Ureter (tissue), 1 donor: Measurements from ENCODE around the gene MUC6. TPM values are rescaled to one million over a fixed set of nuclear protein-coding genes. Genes with fewer than 3 reads are reported as not detected.
A peak's percentile ranks its signal among the peaks of the same experiment; 100 is the strongest.
"Not testable (repeated sequence)": the region's sequence is repeated elsewhere in the genome, so short reads cannot be mapped to it uniquely, and the experiment has no call there.

Source experiments
- DNase-seq: peaks from one replicate; pipeline ENCODE4 v3.0.0-alpha.2; 2020; ENCODE audit warnings: low spot score
- total RNA-seq: library from RNA; stranded (reverse); gene quantifications from one replicate; pipeline ENCODE4 v1.2.4, GENCODE V29; 2023
- donor health status: DM: yes; HTN: yes; CAD: no.

MUC6 gene
- total RNA-seq, 1 donor from 2014 or later = not detected

- DNase-seq = no peak
Measured at GRCh38 chr11:1023811-1024596, 12.5 kb downstream of the MUC6 start.

DNA sequence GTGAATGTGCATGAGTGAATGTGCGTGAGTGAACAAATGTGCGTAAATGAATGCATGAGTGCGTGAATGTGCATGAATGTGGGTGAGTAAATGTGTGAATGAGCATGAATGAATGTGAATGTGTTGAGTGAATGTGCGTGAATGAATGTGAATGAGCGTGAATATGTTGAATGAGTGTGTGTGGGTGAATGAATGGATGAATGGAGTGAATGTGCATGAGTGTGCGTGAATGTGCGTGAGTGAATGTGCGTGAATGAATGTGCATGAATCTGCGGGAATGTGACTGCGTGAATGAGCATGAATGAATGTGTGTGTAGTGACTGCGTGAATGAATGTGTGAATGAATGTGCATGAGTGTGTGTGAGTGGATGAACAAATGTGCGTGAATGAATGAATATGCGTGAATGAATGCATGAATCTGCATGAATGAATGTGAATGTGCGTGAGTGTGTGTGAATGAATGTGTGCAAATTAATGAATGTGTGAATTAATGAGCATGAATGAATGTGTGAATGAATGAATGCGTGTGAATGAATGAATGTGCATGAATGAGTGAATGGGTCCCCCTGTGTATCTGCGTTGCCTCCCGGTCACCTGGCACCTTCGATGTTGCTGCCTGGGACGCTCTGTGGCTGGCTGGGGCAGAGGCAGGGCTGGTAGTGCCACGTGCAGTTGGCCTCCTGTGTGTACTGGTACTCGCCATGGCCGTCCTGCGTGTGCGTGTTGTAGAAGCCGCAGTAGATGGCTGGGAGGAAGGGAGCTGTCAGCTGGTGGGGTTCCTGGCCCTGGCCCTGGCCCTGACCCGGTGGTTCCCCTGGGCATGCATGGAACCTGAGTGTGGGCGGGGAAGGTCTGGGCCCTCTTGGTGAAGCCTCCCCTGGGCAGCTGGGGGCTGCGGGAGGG lies 13.4 kb downstream of the MUC6 start:
- no peak for DNase-seq

DNA sequence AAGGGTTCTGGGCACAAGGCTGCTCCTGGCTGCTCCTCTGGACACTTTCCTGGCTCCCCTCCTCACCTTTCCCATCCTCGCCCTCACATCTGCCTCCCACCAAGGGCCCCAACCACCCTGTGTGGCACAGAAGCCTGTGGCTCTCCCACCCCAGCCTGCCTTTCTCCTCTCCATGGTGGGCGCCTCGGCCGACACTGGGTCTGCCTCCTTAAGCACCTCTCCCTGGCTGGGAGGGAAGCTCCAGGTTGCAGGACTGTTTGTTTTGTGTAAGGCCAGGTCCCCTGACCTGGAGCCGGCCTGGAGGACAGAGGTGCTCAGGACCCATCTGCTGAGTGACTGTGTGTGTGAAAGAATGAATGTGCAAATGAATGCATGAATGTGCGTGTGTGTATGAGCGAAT lies 14.1 kb downstream of the MUC6 start:
- no peak for DNase-seq

DNA sequence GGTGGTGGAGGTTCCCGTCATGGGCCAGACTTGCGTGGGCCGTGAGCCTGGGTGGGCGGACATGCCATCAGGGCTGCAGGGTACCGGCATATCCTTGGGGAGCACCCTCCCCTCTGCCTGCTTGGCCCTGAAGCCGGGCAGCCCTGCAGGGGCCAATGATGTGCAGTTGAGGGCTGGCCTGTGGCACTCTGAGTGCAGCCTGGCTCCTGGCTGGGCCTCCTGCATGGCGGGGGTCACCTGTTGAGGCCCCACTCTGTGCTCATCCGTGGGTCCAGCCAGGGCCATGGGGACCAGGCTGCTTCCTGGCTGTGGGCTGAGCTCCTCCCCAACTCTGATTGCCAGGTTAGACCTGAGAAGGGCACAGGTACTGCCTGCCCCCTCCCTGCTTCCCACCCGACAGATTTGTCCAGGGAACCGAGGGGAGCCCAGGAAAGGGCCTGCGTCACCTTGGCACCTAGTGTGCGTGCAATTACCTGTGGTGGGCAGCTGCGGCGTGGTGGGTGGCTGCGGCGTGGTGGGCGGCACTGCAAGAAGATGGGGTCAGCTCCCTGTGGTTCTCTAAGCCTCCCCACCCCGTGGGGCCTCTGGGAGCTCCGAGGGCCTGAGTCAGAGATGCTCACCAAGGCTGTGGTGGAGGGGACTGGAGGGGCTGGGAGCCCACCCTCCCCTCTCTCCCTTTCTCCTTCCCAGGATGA lies 16.2 kb downstream of the MUC6 start:
- DNase-seq = no peak

DNA sequence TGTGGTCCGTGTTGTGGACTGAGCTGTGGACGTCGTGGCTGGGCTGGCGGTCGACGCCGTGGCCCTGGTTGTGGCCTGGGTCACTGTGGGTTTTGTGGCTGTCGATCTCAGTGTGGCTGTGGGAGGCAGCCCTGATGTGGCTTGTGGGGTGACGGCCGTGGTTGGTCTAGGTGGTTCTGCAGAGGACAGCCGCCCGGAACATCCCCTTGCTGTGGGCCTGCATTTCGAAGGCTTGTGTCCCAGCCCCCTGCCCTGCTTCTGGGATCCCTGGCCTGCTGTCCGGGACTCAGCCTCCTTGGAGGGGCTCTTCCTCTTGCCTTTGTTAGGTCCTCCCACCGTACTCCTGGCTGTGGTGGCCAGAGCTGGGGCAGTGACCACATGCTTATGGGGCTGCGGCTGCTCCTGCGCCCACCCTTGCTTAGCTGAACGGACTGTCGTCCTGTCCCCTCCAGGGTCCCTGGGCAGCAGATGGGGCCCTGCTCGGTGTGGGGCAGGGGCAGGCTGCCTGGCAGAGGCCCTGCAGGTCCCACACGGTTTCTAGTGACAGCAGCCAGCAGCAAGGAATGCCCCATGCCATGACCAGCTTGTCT lies 17.1 kb downstream of the MUC6 start:
- no peak for DNase-seq

- DNase-seq = no peak
Measured at GRCh38 chr11:1018091-1018490, 18.4 kb downstream of the MUC6 start.

GRCh38 chr11:1017269-1018005 lies 19.1 kb downstream of the MUC6 start:
- peak; percentile 56 for DNase-seq

GRCh38 chr11:1016610-1017126 lies 19.9 kb downstream of the MUC6 start:
- DNase-seq = not testable (repeated sequence)

DNA sequence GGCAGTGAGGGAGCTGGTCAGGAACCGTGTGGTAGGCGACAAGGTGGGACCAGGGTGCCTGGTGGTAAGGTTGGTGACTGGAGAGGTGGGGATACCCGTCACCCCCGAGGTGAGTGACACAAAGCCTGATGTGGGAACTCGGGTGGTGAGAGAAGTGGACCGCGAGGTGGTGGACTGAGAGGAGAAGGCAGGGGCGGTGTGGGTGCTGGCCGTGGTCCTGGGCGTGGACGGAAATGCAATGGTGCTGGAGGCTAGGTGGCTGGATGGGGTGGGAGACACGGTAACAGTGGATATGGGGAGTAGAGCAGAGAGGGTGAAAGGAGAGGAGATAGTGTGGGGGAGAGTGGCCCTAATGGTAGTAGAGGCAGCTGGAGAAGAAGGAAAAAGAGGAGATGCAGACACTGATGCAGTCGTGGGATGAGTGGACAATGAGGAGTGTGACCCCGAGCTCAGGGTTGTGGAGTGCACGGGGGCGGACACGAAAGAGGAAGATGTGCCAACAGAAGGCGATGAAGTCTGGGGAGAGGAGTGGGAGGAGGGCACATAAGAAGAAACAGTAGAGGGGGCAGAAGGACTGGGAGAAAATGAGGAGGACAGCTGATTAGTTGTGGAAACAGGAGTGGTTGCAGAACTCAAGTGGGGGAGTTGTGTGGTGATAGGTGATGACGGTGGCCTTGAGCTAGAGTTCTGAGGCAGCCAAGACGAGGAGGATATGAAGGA lies 20.5 kb downstream of the MUC6 start:
- DNase-seq = no peak

GRCh38 chr11:1015064-1015463 lies 21.5 kb downstream of the MUC6 start:
- no peak for DNase-seq

GRCh38 chr11:1014276-1014675 lies 22.2 kb downstream of the MUC6 start:
- DNase-seq = no peak

DNA sequence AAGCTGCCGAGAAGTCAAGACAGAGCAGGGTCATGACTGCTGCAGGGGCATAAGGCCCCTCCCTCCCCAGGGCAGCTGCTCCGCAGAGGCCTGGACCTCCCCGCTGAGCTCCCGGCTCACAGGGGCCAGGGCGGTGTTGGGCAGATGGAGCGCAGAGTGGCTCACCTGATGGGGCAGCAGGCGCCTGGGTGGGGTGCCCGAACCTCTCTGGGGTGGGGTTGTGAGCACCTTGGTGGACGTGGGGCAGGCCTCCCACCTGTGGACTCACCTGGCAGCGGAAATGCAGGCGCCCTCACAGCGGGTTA lies 22.9 kb downstream of the MUC6 start:
- DNase-seq = no peak

DNA sequence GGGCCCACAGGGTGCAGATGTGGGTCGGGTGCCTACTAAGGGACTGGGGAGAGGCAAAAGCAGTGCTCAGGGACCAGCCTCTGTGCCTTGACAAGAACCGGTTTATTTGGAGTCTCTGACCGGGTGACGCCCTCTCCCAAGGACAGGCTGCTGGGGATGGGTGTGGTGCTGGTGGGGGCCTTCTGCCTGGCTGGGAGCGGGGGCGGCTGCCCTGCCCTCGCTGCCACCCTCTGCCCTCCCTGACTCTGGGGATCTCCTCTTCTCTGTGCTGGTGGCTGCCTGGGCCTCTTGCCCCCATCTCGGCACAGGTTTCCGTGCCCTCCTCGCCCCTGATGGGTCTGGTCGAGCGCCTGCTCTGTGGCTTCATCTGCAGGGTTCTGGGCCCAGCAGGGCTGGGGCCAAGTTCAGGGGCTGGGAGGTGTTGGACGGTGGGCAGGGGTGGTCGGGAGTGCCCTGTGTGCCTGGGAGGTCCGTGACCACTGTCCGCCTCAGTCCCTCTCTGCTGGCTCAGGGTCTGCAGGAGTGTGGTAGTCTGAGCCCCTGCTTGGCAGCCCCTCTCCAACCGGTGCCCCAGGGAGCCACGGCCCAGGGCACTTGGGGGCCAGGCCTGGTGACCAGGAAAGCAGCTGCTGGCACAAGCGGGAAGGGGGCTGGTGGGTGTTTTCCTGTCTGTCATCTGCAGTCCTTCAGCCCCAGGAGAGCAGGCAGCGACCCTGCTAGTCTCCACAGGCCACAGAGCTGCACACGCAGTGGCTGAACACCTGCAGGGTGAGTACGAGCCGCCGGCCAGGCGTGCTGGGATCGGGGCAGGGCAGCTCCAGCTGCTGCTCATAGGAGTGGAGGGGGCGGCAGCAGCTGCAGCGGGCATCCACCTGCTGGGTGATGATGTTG lies 23.5 kb downstream of the MUC6 start:
- no peak for DNase-seq

GRCh38 chr11:1012291-1012690 lies 24.2 kb downstream of the MUC6 start:
- DNase-seq = no peak

GRCh38 chr11:1011320-1011698 lies 25.2 kb downstream of the MUC6 start:
- no peak for DNase-seq

- DNase-seq = no peak
Measured at GRCh38 chr11:1010551-1011319, 25.8 kb downstream of the MUC6 start.

- no peak for DNase-seq
Measured at GRCh38 chr11:1009991-1010390, 26.5 kb downstream of the MUC6 start.

GRCh38 chr11:1009371-1009770 lies 27.1 kb downstream of the MUC6 start:
- no peak for DNase-seq

DNA sequence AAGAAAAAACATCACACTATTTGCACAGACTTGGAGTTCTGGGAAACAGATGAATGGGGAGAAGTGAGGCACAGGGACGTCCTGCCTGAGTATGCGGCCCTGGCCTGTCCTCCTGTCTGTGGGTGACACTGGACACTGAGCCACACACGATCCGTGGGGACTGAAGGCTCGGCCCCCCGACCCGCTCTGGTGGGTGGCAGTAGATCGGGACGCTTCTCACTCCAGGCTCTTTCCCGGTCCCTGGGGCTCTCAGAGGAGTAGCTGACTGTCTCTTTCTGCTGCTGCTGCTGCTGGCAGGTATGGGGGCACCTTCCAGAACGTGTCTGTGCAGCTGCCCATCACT lies 27.7 kb downstream of the MUC6 start:
- DNase-seq = no peak
